Neutrophil (primary cell): ENCODE results near the gene SCGB3A2.

Experiments used
- H3K27ac ChIP-seq: fragments of 200-600 bp; sonication (generic); 2 replicates; pipeline ENCODE4 v1.5.1; 2016; ENCODE audit warnings: mild to moderate bottlenecking, moderate library complexity
- H3K27me3 ChIP-seq: fragments of 200-600 bp; sonication (generic); 2 replicates; pipeline ENCODE4 v1.6.0; 2016; ENCODE audit warnings: mild to moderate bottlenecking
- H3K36me3 ChIP-seq: fragments of 200-600 bp; sonication (generic); 2 replicates; pipeline ENCODE4 v1.5.1; 2017
- H3K4me1 ChIP-seq, 2 experiments: fragments of 200-600 bp in 1 of 2; sonication (generic) in 1 of 2; 1 replicate in 1 of 2; 2 replicates in 1 of 2; pipeline versions ENCODE4 v1.5.1 to v1.6.1; 2013 to 2016; ENCODE audit warnings: low read depth in 1 of 2, low read length in 1 of 2, mild to moderate bottlenecking in 1 of 2, moderate library complexity in 1 of 2; ENCODE audit not compliant: control insufficient read depth in 1 of 2, insufficient read depth in 1 of 2
- H3K4me3 ChIP-seq, 2 experiments: fragments of 200-600 bp in 1 of 2; sonication (generic) in 1 of 2; 1 replicate in 1 of 2; 2 replicates in 1 of 2; pipeline ENCODE4 v1.5.1; 2013 to 2016; ENCODE audit warnings: low read depth in 1 of 2, low read length in 1 of 2, mild to moderate bottlenecking in 1 of 2, moderate library complexity in 1 of 2
- H3K9me3 ChIP-seq: fragments of 200-600 bp; sonication (generic); 2 replicates; pipeline ENCODE4 v1.5.1; 2016
- CTCF ChIP-seq: fragments of 200-600 bp; sonication (generic); IDR thresholded peaks from 2 replicates; pipeline ENCODE4 v1.5.1; 2016; ENCODE audit warnings: antibody characterized with exemption

The SCGB3A2 gene

GRCh38 chr5:147920420-147921030 lies 42.0 kb downstream of the SCGB3A2 start:
- TF ChIP-seq CTCF = no peak
- Histone ChIP-seq H3K9me3 (no peaks in the 10 kb centered on the region), H3K4me1 (no peaks in the 10 kb centered on the region), H3K4me3 (no peak overlapping the region), H3K36me3 (no peaks in the 10 kb centered on the region), H3K27me3 (no peaks in the 10 kb centered on the region), H3K27ac (no peak overlapping the region)

GRCh38 chr5:147921136-147921535 lies 42.6 kb downstream of the SCGB3A2 start:
- H3K36me3 ChIP-seq = no peaks in the 10 kb centered on the region
- no peak overlapping the region for H3K4me3 ChIP-seq
- H3K27ac ChIP-seq = no peak overlapping the region
- H3K27me3 ChIP-seq = no peaks in the 10 kb centered on the region
- TF ChIP-seq CTCF = no peak
- H3K4me1 ChIP-seq = no peaks in the 10 kb centered on the region
- H3K9me3 ChIP-seq = no peaks in the 10 kb centered on the region

GRCh38 chr5:147925020-147925419 lies 46.5 kb downstream of the SCGB3A2 start:
- TF ChIP-seq CTCF = no peak
- Histone ChIP-seq H3K36me3 (no peaks in the 10 kb centered on the region), H3K4me1 (no peaks in the 10 kb centered on the region), H3K27me3 (no peaks in the 10 kb centered on the region), H3K9me3 (no peaks in the 10 kb centered on the region), H3K4me3 (no peak overlapping the region), H3K27ac (no peak overlapping the region)

- TF ChIP-seq CTCF = no peak
- no peaks in the 10 kb centered on the region for H3K9me3 ChIP-seq
- H3K4me3 ChIP-seq = no peak overlapping the region
- H3K36me3 ChIP-seq = no peaks in the 10 kb centered on the region
- no peak overlapping the region for H3K27ac ChIP-seq
- no peaks in the 10 kb centered on the region for H3K4me1 ChIP-seq
- H3K27me3 ChIP-seq = no peaks in the 10 kb centered on the region
Observed at GRCh38 chr5:147927901-147928300, 49.4 kb downstream of the SCGB3A2 start.

- no peaks in the 10 kb centered on the region for H3K9me3 ChIP-seq
- no peak for TF ChIP-seq CTCF
- H3K4me1 ChIP-seq = no peaks in the 10 kb centered on the region
- H3K27me3 ChIP-seq = no peaks in the 10 kb centered on the region
- H3K27ac ChIP-seq = no peak overlapping the region
- no peak overlapping the region for H3K4me3 ChIP-seq
- no peaks in the 10 kb centered on the region for H3K36me3 ChIP-seq
Observed at GRCh38 chr5:147930769-147931168, 52.3 kb downstream of the SCGB3A2 start.
